Stomach (tissue), 4 donors: ENCODE results near the gene AKAP13.

ENCODE experiments used
- EP300 ChIP-seq: sonication (generic); formaldehyde crosslinking; IDR thresholded peaks from one replicate; pipeline ENCODE4 v1.6.1; 2017; ENCODE audit warnings: antibody characterized with exemption
- POLR2A ChIP-seq, 4 donors: fragments of 450-650 bp; IDR thresholded peaks; one replicate each; pipeline ENCODE4 v1.6.1; 2016; ENCODE audit warnings: antibody characterized with exemption in 4 of 4, control low read depth in 2 of 4, mild to moderate bottlenecking in 1 of 4, moderate library complexity in 1 of 4
- POLR2AphosphoS5 ChIP-seq, 3 donors: sonication (generic); formaldehyde crosslinking; IDR thresholded peaks; one replicate each; pipeline ENCODE4 v1.6.1; 2016; ENCODE audit warnings: antibody characterized with exemption in 3 of 3
- TF ChIP-seq, protein P1 (sequence below), 7 experiments: fragments of 450-650 bp in 4 of 7; fragments of 200-600 bp in 3 of 7; sonication (generic) in 3 of 7; IDR thresholded peaks; one replicate each; pipeline ENCODE4 v1.5.1; 2016 to 2019; ENCODE audit warnings: antibody characterized with exemption in 7 of 7, control low read depth in 2 of 7, mild to moderate bottlenecking in 1 of 7

- TF ChIP-seq, protein P1, sequence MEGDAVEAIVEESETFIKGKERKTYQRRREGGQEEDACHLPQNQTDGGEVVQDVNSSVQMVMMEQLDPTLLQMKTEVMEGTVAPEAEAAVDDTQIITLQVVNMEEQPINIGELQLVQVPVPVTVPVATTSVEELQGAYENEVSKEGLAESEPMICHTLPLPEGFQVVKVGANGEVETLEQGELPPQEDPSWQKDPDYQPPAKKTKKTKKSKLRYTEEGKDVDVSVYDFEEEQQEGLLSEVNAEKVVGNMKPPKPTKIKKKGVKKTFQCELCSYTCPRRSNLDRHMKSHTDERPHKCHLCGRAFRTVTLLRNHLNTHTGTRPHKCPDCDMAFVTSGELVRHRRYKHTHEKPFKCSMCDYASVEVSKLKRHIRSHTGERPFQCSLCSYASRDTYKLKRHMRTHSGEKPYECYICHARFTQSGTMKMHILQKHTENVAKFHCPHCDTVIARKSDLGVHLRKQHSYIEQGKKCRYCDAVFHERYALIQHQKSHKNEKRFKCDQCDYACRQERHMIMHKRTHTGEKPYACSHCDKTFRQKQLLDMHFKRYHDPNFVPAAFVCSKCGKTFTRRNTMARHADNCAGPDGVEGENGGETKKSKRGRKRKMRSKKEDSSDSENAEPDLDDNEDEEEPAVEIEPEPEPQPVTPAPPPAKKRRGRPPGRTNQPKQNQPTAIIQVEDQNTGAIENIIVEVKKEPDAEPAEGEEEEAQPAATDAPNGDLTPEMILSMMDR (IDR thresholded peaks at IDR 0.05) = no peak
- TF ChIP-seq POLR2AphosphoS5 (IDR thresholded peaks at IDR 0.05) (no peak), POLR2A (IDR thresholded peaks at IDR 0.05) (no peak), EP300 (no peak)
Measured at GRCh38 chr15:85480923-85481322, 100.5 kb downstream of the AKAP13 start.
